Liver (tissue), 9 donors: ENCODE data around the gene MGA. TPM values are rescaled to one million over a fixed set of nuclear protein-coding genes. Genes with fewer than 3 reads are reported as not detected.

Experiments
- DNase-seq: peaks from one replicate; pipeline ENCODE4 v3.0.0-alpha.2; 2017; ENCODE audit warnings: low spot score
- H3K27ac ChIP-seq, 2 donors: one replicate each; pipeline ENCODE4 v1.7.0; 2013; ENCODE audit warnings: inconsistent platforms in 2 of 2, low read length in 2 of 2, control low read depth in 1 of 2, low read depth in 1 of 2, mild to moderate bottlenecking in 1 of 2
- H3K27me3 ChIP-seq, 4 donors: one replicate each; pipeline versions ENCODE4 v1.6.1 to v1.7.0; 2013; ENCODE audit warnings: low read length in 3 of 4, inconsistent platforms in 1 of 4, mild to moderate bottlenecking in 1 of 4, moderate library complexity in 1 of 4; ENCODE audit not compliant: control insufficient read depth in 4 of 4, insufficient read depth in 4 of 4
- H3K36me3 ChIP-seq, 4 donors: one replicate each; pipeline versions ENCODE4 v1.6.1 to v1.7.0; 2013; ENCODE audit warnings: low read length in 3 of 4, mild to moderate bottlenecking in 3 of 4, low read depth in 1 of 4, moderate library complexity in 1 of 4; ENCODE audit not compliant: control insufficient read depth in 4 of 4, insufficient read depth in 3 of 4
- H3K4me1 ChIP-seq, 4 donors: one replicate each; pipeline versions ENCODE4 v1.6.1 to v1.7.0; 2013; ENCODE audit warnings: low read length in 3 of 4, mild to moderate bottlenecking in 3 of 4, moderate library complexity in 1 of 4; ENCODE audit not compliant: control insufficient read depth in 4 of 4, insufficient read depth in 4 of 4
- H3K4me3 ChIP-seq, 3 donors: one replicate each; pipeline versions ENCODE4 v1.6.1 to v1.7.0; 2013; ENCODE audit warnings: low read length in 3 of 3, control low read depth in 1 of 3, low read depth in 1 of 3, mild to moderate bottlenecking in 1 of 3
- H3K9ac ChIP-seq, 2 donors: one replicate each; pipeline ENCODE4 v1.7.0; 2013; ENCODE audit warnings: low read length in 2 of 2, mild to moderate bottlenecking in 2 of 2, moderate library complexity in 2 of 2, control low read depth in 1 of 2, low read depth in 1 of 2
- H3K9me3 ChIP-seq, 4 donors: one replicate each; pipeline versions ENCODE4 v1.6.1 to v1.7.0; 2013; ENCODE audit warnings: low read length in 3 of 4; ENCODE audit not compliant: control insufficient read depth in 4 of 4
- CTCF ChIP-seq: fragments of 150-350 bp; IDR thresholded peaks from 2 replicates; pipeline ENCODE4 v1.5.1; 2017; ENCODE audit warnings: improper control_type of control experiment, low read depth, low read length; ENCODE audit not compliant: missing input control
- EGR1 ChIP-seq, 2 donors: IDR thresholded peaks; 2 replicates each; pipeline ENCODE4 v1.6.1; 2016 to 2018; ENCODE audit warnings: antibody characterized with exemption in 2 of 2, low read depth in 2 of 2
- FOXA1 ChIP-seq: IDR thresholded peaks from 2 replicates; pipeline ENCODE4 v1.6.1; 2016; ENCODE audit warnings: antibody characterized with exemption
- FOXA2 ChIP-seq: IDR thresholded peaks from 2 replicates; pipeline ENCODE4 v1.6.1; 2016; ENCODE audit warnings: antibody characterized with exemption
- GABPA ChIP-seq, 2 donors: IDR thresholded peaks in 1 of 2; conservative IDR thresholded peaks in 1 of 2; 2 replicates each; pipeline ENCODE4 v1.6.1; 2016; ENCODE audit warnings: antibody characterized with exemption in 2 of 2, mild to moderate bottlenecking in 1 of 2, moderate library complexity in 1 of 2
- HNF4A ChIP-seq, 2 donors: conservative IDR thresholded peaks; 2 replicates each; pipeline ENCODE4 v1.6.1; 2016; ENCODE audit warnings: antibody characterized with exemption in 2 of 2, mild to moderate bottlenecking in 2 of 2
- HNF4G ChIP-seq: IDR thresholded peaks from 2 replicates; pipeline ENCODE4 v1.6.1; 2016; ENCODE audit warnings: antibody characterized with exemption
- JUND ChIP-seq, 2 donors: IDR thresholded peaks; 2 replicates each; pipeline ENCODE4 v1.6.1; 2016; ENCODE audit warnings: antibody characterized with exemption in 2 of 2
- MAX ChIP-seq: IDR thresholded peaks from 2 replicates; pipeline ENCODE4 v1.6.1; 2016; ENCODE audit warnings: antibody characterized with exemption
- NR2F2 ChIP-seq: IDR thresholded peaks from 2 replicates; pipeline ENCODE4 v1.6.1; 2016; ENCODE audit warnings: antibody characterized with exemption
- RAD21 ChIP-seq, 2 donors: IDR thresholded peaks; 2 replicates each; pipeline ENCODE4 v1.6.1; 2016; ENCODE audit warnings: antibody characterized with exemption in 2 of 2, mild to moderate bottlenecking in 2 of 2
- REST ChIP-seq: IDR thresholded peaks from 2 replicates; pipeline ENCODE4 v1.6.1; 2016; ENCODE audit warnings: antibody characterized with exemption, mild to moderate bottlenecking
- RXRA ChIP-seq, 2 donors: IDR thresholded peaks; 2 replicates each; pipeline ENCODE4 v1.6.1; 2017 to 2018; ENCODE audit warnings: antibody characterized with exemption in 2 of 2, mild to moderate bottlenecking in 1 of 2
- SP1 ChIP-seq: IDR thresholded peaks from 2 replicates; pipeline ENCODE4 v1.6.1; 2018; ENCODE audit warnings: antibody characterized with exemption, mild to moderate bottlenecking
- TAF1 ChIP-seq: conservative IDR thresholded peaks from 2 replicates; pipeline ENCODE4 v1.6.1; 2016; ENCODE audit warnings: antibody characterized with exemption, mild to moderate bottlenecking
- YY1 ChIP-seq: IDR thresholded peaks from 2 replicates; pipeline ENCODE4 v1.6.1; 2016; ENCODE audit warnings: antibody characterized with exemption, mild to moderate bottlenecking
- WGBS: extraction: QIAGEN DNeasy Blood & Tissue Kit; methylation state at CpG from one replicate; pipeline ENCODE4 v1.1.7; 2013; 5-methylcytosine and 5-hydroxymethylcytosine counted together
- polyA plus RNA-seq, 2 donors: library from polyadenylated mRNA; stranded (reverse) in 1 of 2; unstranded in 1 of 2; fragments of 200-250 nt in 1 of 2; fragments of >200 nt in 1 of 2; fragmentation: Nextera tagmentation in 1 of 2; extraction: Ambion mirVana in 1 of 2; gene quantifications; one replicate each; pipeline versions ENCODE4 v1.2.1 to v1.2.3, GENCODE V29; 2013 to 2015
- total RNA-seq, 2 donors: library from RNA; depleted of rRNA; stranded (reverse); fragments of >200 nt; gene quantifications; one replicate each; pipeline ENCODE4 v1.2.3, GENCODE V29; 2014
- TF ChIP-seq, protein P1 (sequence below): IDR thresholded peaks from 2 replicates; pipeline ENCODE4 v1.6.1; 2016; ENCODE audit warnings: antibody characterized with exemption
- TF ChIP-seq, protein P2 (sequence below): IDR thresholded peaks from 2 replicates; pipeline ENCODE4 v1.6.1; 2016; ENCODE audit warnings: antibody characterized with exemption
- donor health status: healthy.
- donor health status: healthy.
- donor health status: healthy.
- donor health status: healthy.
- donor health status: healthy.

MGA gene
- total and polyA plus RNA-seq, 4 donors, result 2.1 to 33.5 (median 13.2) TPM

DNA sequence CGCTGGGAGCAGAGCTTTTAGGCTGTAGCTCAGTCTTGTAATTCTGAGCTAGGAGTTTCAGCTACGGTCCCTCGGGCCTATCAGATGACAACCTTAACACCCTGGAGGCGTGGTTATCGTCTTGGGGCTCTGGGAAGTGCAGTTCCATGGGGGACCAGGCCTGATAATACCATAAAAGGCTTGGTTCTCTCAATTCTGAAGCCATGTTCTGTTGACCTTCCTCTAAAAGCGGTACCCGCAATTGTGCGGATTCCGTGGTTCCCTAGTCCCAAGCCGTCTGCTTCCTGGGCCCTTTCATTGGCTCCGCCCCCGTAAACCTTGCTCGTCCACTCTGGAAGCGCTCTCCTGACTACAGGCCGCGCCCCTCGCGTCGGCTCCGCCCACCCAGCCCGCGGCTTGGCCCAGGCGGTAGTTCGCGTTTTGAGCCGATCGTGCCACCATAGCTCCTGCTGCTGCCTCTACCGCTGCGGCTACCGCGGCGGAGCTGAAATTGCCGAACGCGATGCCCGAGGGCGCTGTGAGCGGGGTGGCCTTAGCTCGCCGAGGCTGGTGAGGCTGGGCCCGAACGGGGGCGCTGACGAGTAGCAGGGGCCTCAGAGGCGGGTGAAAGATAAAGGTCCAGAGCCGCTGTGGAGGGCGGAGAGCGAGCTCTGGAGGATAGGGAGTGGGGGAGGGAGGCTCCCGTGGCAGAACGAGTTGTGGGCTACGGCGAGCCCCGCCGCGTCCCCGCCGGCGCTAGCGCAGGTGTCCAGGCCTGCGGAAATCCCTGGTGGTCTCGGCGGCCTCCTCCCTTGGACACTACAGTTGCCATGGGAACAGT lies 114.1 kb downstream of the MGA start, which contains the start of gene MAPKBP1:
Gene MAPKBP1 (plus strand): TSS at position 423 of the 820 bp plus-strand sequence. CDS start 792 bp downstream, outside the sequence.
- Histone ChIP-seq H3K9ac (peak within 1 kb of the TSS; percentile 61 to 90), H3K36me3 (peaks cover 0 to under 1% (median 0%) of the 10 kb centered on the region in 4 donors), H3K27me3 (no peaks in the 10 kb centered on the region), H3K4me1 (peaks cover 0 to 29% (median 19%) of the 10 kb centered on the region in 4 donors), H3K9me3 (no peaks in the 10 kb centered on the region), H3K27ac (peak within 1 kb of the TSS; percentile 78 to 81), H3K4me3 (peak within 1 kb of the TSS; percentile 64 to 93 (median 86))
- under 1% methylated on average over 62 of the region's 62 CpGs for WGBS
- peak in 1 of 2 donors; percentile 72 for TF ChIP-seq GABPA (IDR thresholded peaks at IDR 0.05 in 1 of 2, conservative IDR thresholded peaks at IDR 0.05 in 1 of 2)
- TF ChIP-seq TAF1, result peak; percentile 56
- TF ChIP-seq CTCF, result peak; percentile 58
- TF ChIP-seq, protein P1, sequence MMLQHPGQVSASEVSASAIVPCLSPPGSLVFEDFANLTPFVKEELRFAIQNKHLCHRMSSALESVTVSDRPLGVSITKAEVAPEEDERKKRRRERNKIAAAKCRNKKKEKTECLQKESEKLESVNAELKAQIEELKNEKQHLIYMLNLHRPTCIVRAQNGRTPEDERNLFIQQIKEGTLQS, result no peak
- no peak for TF ChIP-seq HNF4G
- peak; percentile 88 for TF ChIP-seq SP1
- no peak for TF ChIP-seq JUND (IDR thresholded peaks at IDR 0.05)
- peak; percentile 23 for TF ChIP-seq FOXA2
- TF ChIP-seq NR2F2, result peak; percentile 31
- peak; percentile 90 for TF ChIP-seq MAX
- TF ChIP-seq RAD21 (IDR thresholded peaks at IDR 0.05), result peak; percentile 67 to 74
- TF ChIP-seq REST, result peak; percentile 79
- TF ChIP-seq FOXA1, result peak; percentile 30
- TF ChIP-seq, protein P2, sequence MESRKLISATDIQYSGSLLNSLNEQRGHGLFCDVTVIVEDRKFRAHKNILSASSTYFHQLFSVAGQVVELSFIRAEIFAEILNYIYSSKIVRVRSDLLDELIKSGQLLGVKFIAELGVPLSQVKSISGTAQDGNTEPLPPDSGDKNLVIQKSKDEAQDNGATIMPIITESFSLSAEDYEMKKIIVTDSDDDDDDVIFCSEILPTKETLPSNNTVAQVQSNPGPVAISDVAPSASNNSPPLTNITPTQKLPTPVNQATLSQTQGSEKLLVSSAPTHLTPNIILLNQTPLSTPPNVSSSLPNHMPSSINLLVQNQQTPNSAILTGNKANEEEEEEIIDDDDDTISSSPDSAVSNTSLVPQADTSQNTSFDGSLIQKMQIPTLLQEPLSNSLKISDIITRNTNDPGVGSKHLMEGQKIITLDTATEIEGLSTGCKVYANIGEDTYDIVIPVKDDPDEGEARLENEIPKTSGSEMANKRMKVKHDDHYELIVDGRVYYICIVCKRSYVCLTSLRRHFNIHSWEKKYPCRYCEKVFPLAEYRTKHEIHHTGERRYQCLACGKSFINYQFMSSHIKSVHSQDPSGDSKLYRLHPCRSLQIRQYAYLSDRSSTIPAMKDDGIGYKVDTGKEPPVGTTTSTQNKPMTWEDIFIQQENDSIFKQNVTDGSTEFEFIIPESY, result peak; percentile 93
- TF ChIP-seq EGR1 (IDR thresholded peaks at IDR 0.05; ENCODE audit: low read depth in 2 of 2), result peak; percentile 90 to 93
- peak; percentile 43 to 51 for TF ChIP-seq RXRA (IDR thresholded peaks at IDR 0.05)
- TF ChIP-seq HNF4A (conservative IDR thresholded peaks at IDR 0.05), result peak; percentile 24 to 47
- TF ChIP-seq YY1, result peak; percentile 95
- peak; percentile 96 for DNase-seq
